SK-N-SH (cell line): ENCODE data around the gene SIDT1. TPM values are rescaled to one million over a fixed set of nuclear protein-coding genes. Genes with fewer than 3 reads are reported as not detected.

Experiments used
- CTCF ChIA-PET: fragments of 300-600, 350-600 bp; formaldehyde crosslinking; extraction: SDS; loops from one replicate; lab custom pipeline; 2021; lab: Yijun Ruan, JAX
- POLR2A ChIA-PET: fragments of 350-600 bp; sonication (Branson Sonifier 250); formaldehyde crosslinking; extraction: SDS; loops from one replicate; lab custom pipeline; 2020; ENCODE audit warnings: antibody characterized with exemption, inconsistent platforms; lab: Yijun Ruan, JAX
- DNase-seq: peaks from one replicate; pipeline ENCODE4 v3.0.0; 2012
- H2AFZ ChIP-seq: fragments of 200-600 bp; sonication (generic); 2 replicates; pipeline ENCODE4 v1.8.1; 2016; ENCODE audit warnings: antibody characterized with exemption, mild to moderate bottlenecking, low read depth
- H3F3A ChIP-seq: fragments of 200-600 bp; sonication (generic); replicated peaks from 2 replicates; pipeline ENCODE3; 2016; ENCODE audit warnings: antibody characterized with exemption, mild to moderate bottlenecking; ENCODE audit not compliant: insufficient read depth
- H3K27ac ChIP-seq, 2 experiments: fragments of 200-500 bp in 1 of 2; fragments of 200-600 bp in 1 of 2; sonication (Bioruptor generic) in 1 of 2; sonication (generic), shearing (Covaris generic) in 1 of 2; 2 replicates each; pipeline versions ENCODE4 v1.5.1 to v1.6.1; 2014 to 2016; ENCODE audit warnings: low read depth in 2 of 2, inconsistent platforms in 1 of 2, low read length in 1 of 2, mild to moderate bottlenecking in 1 of 2, mixed read lengths in 1 of 2
- H3K27me3 ChIP-seq: fragments of 200-600 bp; sonication (generic), shearing (Covaris generic); 2 replicates; pipeline ENCODE4 v1.6.1; 2016; ENCODE audit warnings: mixed run types; ENCODE audit not compliant: insufficient read depth
- H3K36me3 ChIP-seq, 2 experiments: fragments of 200-500 bp in 1 of 2; fragments of 200-600 bp in 1 of 2; sonication (Bioruptor generic) in 1 of 2; sonication (generic) in 1 of 2; replicated peaks in 1 of 2; 2 replicates each; pipeline versions ENCODE3 to v1.5.1; 2014 to 2016; ENCODE audit warnings: low read length in 1 of 2, mild to moderate bottlenecking in 1 of 2; ENCODE audit not compliant: insufficient read depth in 2 of 2, control insufficient read depth in 1 of 2
- H3K4me1 ChIP-seq, 2 experiments: fragments of 200-500 bp in 1 of 2; fragments of 200-600 bp in 1 of 2; sonication (Bioruptor generic) in 1 of 2; sonication (generic), shearing (Covaris generic) in 1 of 2; 2 replicates each; pipeline versions ENCODE4 v1.5.1 to v1.6.1; 2014 to 2016; ENCODE audit warnings: low read depth in 1 of 2, low read length in 1 of 2, mixed run types in 1 of 2; ENCODE audit not compliant: insufficient read depth in 2 of 2, control insufficient read depth in 1 of 2
- H3K4me2 ChIP-seq: fragments of 200-600 bp; sonication (generic), shearing (Covaris generic); 2 replicates; pipeline ENCODE4 v1.6.1; 2017; ENCODE audit warnings: mixed run types
- H3K4me3 ChIP-seq, 2 experiments: fragments of 200-500 bp in 1 of 2; fragments of 200-600 bp in 1 of 2; sonication (Bioruptor generic) in 1 of 2; sonication (generic), shearing (Covaris generic) in 1 of 2; 2 replicates each; pipeline versions ENCODE4 v1.5.1 to v1.8.1; 2014 to 2016; ENCODE audit warnings: low read depth in 2 of 2, inconsistent platforms in 1 of 2, low read length in 1 of 2, mild to moderate bottlenecking in 1 of 2, mixed read lengths in 1 of 2, moderate library complexity in 1 of 2
- H3K79me2 ChIP-seq: fragments of 200-600 bp; sonication (generic); 2 replicates; pipeline ENCODE4 v1.8.1; 2017; ENCODE audit warnings: mild to moderate bottlenecking; ENCODE audit not compliant: insufficient read depth
- H3K9ac ChIP-seq: fragments of 200-600 bp; sonication (generic); 2 replicates; pipeline ENCODE4 v1.6.1; 2017; ENCODE audit warnings: mixed run types
- H3K9me2 ChIP-seq: fragments of 200-600 bp; sonication (generic); 2 replicates; pipeline ENCODE4 v1.6.1; 2017; ENCODE audit warnings: mixed run types
- H3K9me3 ChIP-seq: fragments of 200-600 bp; sonication (generic); 2 replicates; pipeline ENCODE4 v1.6.1; 2017; ENCODE audit warnings: mixed run types, mild to moderate bottlenecking, moderate library complexity
- H4K20me1 ChIP-seq: fragments of 200-600 bp; sonication (generic); 2 replicates; pipeline ENCODE4 v1.6.1; 2017; ENCODE audit warnings: mild to moderate bottlenecking, mixed run types; ENCODE audit not compliant: insufficient read depth
- CHD2 ChIP-seq: fragments of 150-350 bp; IDR thresholded peaks from 2 replicates; pipeline ENCODE4 v1.6.1; 2018; ENCODE audit warnings: low read length; ENCODE audit not compliant: partially characterized antibody
- CTCF ChIP-seq: fragments of 200-600 bp; sonication (generic); IDR thresholded peaks from 2 replicates; pipeline ENCODE4 v1.6.1; 2017; ENCODE audit warnings: antibody characterized with exemption, mild to moderate bottlenecking, moderate library complexity
- EP300 ChIP-seq, 2 experiments: IDR thresholded peaks; 2 replicates each; pipeline versions ENCODE4 v1.4.0 to v1.6.1; 2012; ENCODE audit warnings: borderline replicate concordance in 1 of 2, low read depth in 1 of 2, low read length in 1 of 2
- EZH2phosphoT487 ChIP-seq: fragments of 200-600 bp; sonication (generic); IDR thresholded peaks from 2 replicates; pipeline ENCODE4 v1.6.1; 2017; ENCODE audit warnings: low read depth, mixed run types, mild to moderate bottlenecking, antibody characterized with exemption, moderate library complexity, borderline replicate concordance
- FOSL2 ChIP-seq: IDR thresholded peaks from 2 replicates; pipeline ENCODE4 v1.4.0; 2012; ENCODE audit warnings: low read depth, mild to moderate bottlenecking, moderate library complexity, borderline replicate concordance
- FOXM1 ChIP-seq: IDR thresholded peaks from 2 replicates; pipeline ENCODE4 v1.4.0; 2012; ENCODE audit warnings: low read depth, mild to moderate bottlenecking
- IRF3 ChIP-seq: fragments of 150-350 bp; IDR thresholded peaks from 2 replicates; pipeline ENCODE4 v1.6.1; 2016; ENCODE audit warnings: mild to moderate bottlenecking, low read depth, low read length
- JUND ChIP-seq: IDR thresholded peaks from 2 replicates; pipeline ENCODE4 v1.4.0; 2012
- MEF2A ChIP-seq: IDR thresholded peaks from 2 replicates; pipeline ENCODE4 v1.4.0; 2012; ENCODE audit warnings: low read depth, borderline replicate concordance
- MXI1 ChIP-seq: IDR thresholded peaks from 2 replicates; pipeline ENCODE4 v1.6.1; 2012; ENCODE audit warnings: mild to moderate bottlenecking, low read depth, low read length, improper control_type of control experiment
- NFIC ChIP-seq: IDR thresholded peaks from 2 replicates; pipeline ENCODE4 v1.4.0; 2012; ENCODE audit warnings: borderline replicate concordance
- NRF1 ChIP-seq: IDR thresholded peaks from 2 replicates; pipeline ENCODE4 v1.6.1; 2012; ENCODE audit warnings: low read depth, mild to moderate bottlenecking, low read length
- RAD21 ChIP-seq: IDR thresholded peaks from 2 replicates; pipeline ENCODE4 v1.6.1; 2012; ENCODE audit warnings: mild to moderate bottlenecking, low read length
- RCOR1 ChIP-seq: fragments of 150-350 bp; IDR thresholded peaks from 2 replicates; pipeline ENCODE4 v1.6.1; 2017; ENCODE audit warnings: antibody characterized with exemption, low read length
- RFX5 ChIP-seq: IDR thresholded peaks from 2 replicates; pipeline ENCODE4 v1.6.1; 2012; ENCODE audit warnings: mild to moderate bottlenecking, improper control_type of control experiment, low read length
- TAF1 ChIP-seq: IDR thresholded peaks from 2 replicates; pipeline ENCODE4 v1.6.1; 2012; ENCODE audit warnings: low read depth, mild to moderate bottlenecking, low read length, moderate library complexity, borderline replicate concordance
- TEAD4 ChIP-seq: IDR thresholded peaks from 2 replicates; pipeline ENCODE4 v1.4.0; 2012; ENCODE audit warnings: mild to moderate bottlenecking, borderline replicate concordance; ENCODE audit not compliant: insufficient read depth
- YY1 ChIP-seq: IDR thresholded peaks from 2 replicates; pipeline ENCODE4 v1.4.0; 2012; ENCODE audit warnings: low read depth, mild to moderate bottlenecking
- WGBS: methylation state at CpG from one replicate; pipeline ENCODE4 v1.1.6; 2017; ENCODE audit warnings: low lambda C conversion rate; 5-methylcytosine and 5-hydroxymethylcytosine counted together
- polyA plus RNA-seq, 3 experiments: library from polyadenylated mRNA; depleted of rRNA; stranded (reverse); fragments of >200 nt; gene quantifications; 2 replicates each; pipeline ENCODE4 v1.2.3, GENCODE V29; 2012
- TF ChIP-seq, protein P1 (sequence below): IDR thresholded peaks from 2 replicates; pipeline ENCODE4 v1.4.0; 2012; ENCODE audit warnings: low read depth
- TF ChIP-seq, protein P2 (sequence below): fragments of 150-350 bp; IDR thresholded peaks from 2 replicates; pipeline ENCODE4 v1.6.1; 2017; ENCODE audit warnings: antibody characterized with exemption, low read length, low read depth, borderline replicate concordance
- TF ChIP-seq, protein P3 (sequence below): IDR thresholded peaks from 2 replicates; pipeline ENCODE4; 2012

Gene SIDT1
- polyA plus RNA-seq, 1 of the 3 experiments (the other 2 are of a cell fraction), result 0.02 TPM

DNA sequence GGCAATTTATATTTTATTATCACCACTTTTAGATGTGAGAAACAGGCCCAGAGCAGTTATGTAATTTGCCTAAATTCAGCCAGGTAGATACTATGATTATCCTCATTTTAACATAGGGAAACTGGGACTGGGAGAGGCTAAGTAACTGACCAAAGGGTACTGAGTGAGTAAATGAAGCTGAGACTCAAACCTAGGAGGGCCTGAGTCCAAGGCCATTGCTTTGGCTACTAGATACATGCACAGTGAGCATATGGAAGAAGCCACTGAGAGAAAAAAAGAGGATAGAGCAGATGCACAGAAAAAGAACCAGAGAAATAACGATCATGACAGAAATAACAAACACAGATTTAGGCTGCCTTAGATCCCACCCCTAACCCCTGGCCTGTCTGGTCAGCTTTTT lies 130.5 kb downstream of the SIDT1 start:
- no peak overlapping the region for H2AFZ ChIP-seq
- POLR2A ChIA-PET, result no interaction called here
- H3K4me1 ChIP-seq, result no peaks in the 10 kb centered on the region
- no peaks in the 10 kb centered on the region for H4K20me1 ChIP-seq
- DNase-seq, result no peak
- CTCF ChIA-PET, result interaction anchor here (1.1 kb wide), 1 partner anchor 164 kb away, joined by 3 read pairs; no protein-coding TSS in a partner anchor
- no peaks in the 10 kb centered on the region for H3K27me3 ChIP-seq
- no peak overlapping the region for H3K9ac ChIP-seq
- H3K4me2 ChIP-seq, result no peak overlapping the region
- no peaks in the 10 kb centered on the region for H3F3A ChIP-seq
- H3K4me3 ChIP-seq, result no peak overlapping the region
- TF ChIP-seq YY1 (no peak), RCOR1 (no peak), MXI1 (no peak), JUND (no peak), IRF3 (no peak), TEAD4 (no peak), TAF1 (no peak), NRF1 (no peak), RAD21 (no peak)
- TF ChIP-seq, protein P1, sequence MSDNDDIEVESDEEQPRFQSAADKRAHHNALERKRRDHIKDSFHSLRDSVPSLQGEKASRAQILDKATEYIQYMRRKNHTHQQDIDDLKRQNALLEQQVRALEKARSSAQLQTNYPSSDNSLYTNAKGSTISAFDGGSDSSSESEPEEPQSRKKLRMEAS, result no peak
- TF ChIP-seq, protein P2, sequence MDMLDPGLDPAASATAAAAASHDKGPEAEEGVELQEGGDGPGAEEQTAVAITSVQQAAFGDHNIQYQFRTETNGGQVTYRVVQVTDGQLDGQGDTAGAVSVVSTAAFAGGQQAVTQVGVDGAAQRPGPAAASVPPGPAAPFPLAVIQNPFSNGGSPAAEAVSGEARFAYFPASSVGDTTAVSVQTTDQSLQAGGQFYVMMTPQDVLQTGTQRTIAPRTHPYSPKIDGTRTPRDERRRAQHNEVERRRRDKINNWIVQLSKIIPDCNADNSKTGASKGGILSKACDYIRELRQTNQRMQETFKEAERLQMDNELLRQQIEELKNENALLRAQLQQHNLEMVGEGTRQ, result no peak
- TF ChIP-seq, protein P3, sequence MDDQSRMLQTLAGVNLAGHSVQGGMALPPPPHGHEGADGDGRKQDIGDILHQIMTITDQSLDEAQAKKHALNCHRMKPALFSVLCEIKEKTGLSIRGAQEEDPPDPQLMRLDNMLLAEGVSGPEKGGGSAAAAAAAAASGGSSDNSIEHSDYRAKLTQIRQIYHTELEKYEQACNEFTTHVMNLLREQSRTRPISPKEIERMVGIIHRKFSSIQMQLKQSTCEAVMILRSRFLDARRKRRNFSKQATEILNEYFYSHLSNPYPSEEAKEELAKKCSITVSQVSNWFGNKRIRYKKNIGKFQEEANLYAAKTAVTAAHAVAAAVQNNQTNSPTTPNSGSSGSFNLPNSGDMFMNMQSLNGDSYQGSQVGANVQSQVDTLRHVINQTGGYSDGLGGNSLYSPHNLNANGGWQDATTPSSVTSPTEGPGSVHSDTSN, result no peak
- H3K79me2 ChIP-seq, result no peaks in the 10 kb centered on the region
- H3K36me3 ChIP-seq, result peaks cover 31 to 40% of the 10 kb centered on the region in 2 experiments
- H3K27ac ChIP-seq, result no peak overlapping the region
- WGBS, result 100% methylated on average over 1 of the region's 1 CpG
- no peaks in the 10 kb centered on the region for H3K9me2 ChIP-seq
- H3K9me3 ChIP-seq, result no peaks in the 10 kb centered on the region

DNA sequence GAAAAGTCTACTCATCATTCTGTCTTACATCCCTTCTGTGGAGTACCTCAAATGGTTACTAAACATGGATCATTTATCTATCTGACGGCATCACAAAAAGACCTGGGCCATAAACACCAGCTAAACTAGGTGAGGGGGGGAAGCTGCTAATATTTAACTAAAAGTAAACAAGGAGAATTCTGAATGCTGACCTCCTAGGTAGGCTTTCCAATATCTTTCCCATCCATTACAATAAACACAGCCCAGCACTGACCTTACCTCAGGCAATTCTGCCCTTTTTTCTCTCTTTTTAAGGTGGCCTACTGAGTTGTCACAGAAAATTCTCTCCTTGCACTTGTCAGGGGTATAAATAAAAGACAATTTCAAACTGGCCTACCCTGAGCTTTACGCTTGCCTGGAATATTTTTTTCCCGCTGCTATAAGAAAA lies 131.0 kb downstream of the SIDT1 start:
- ChIA-PET POLR2A (no interaction called here), CTCF (interaction anchor here (1.1 kb wide), 1 partner anchor 165 kb away, joined by 3 read pairs; no protein-coding TSS in a partner anchor)
- 92% methylated on average over 3 of the region's 3 CpGs for WGBS
- Histone ChIP-seq H3F3A (no peaks in the 10 kb centered on the region), H3K9me3 (no peaks in the 10 kb centered on the region), H3K27ac (no peak overlapping the region), H3K4me1 (no peaks in the 10 kb centered on the region; a peak in 1 of 4 replicates), H4K20me1 (no peaks in the 10 kb centered on the region), H2AFZ (no peak overlapping the region), H3K36me3 (peaks cover 31 to 36% of the 10 kb centered on the region in 2 experiments), H3K9me2 (no peaks in the 10 kb centered on the region), H3K4me2 (no peak overlapping the region), H3K9ac (no peak overlapping the region), H3K27me3 (no peaks in the 10 kb centered on the region), H3K79me2 (no peaks in the 10 kb centered on the region), H3K4me3 (no peak overlapping the region)
- DNase-seq, result no peak
- no peak for TF ChIP-seq FOXM1
- TF ChIP-seq FOSL2, result no peak
- no peak for TF ChIP-seq NFIC
- TF ChIP-seq EZH2phosphoT487, result no peak
- no peak for TF ChIP-seq RFX5
- TF ChIP-seq JUND, result no peak
- TF ChIP-seq RAD21, result no peak
- TF ChIP-seq EP300 (IDR thresholded peaks at IDR 0.05; ENCODE audit: borderline replicate concordance in 1 of 2, low read depth in 1 of 2, low read length in 1 of 2), result no peak
- TF ChIP-seq IRF3, result no peak
- no peak for TF ChIP-seq CHD2
- no peak for TF ChIP-seq CTCF
- TF ChIP-seq, protein P3, result no peak
- TF ChIP-seq MEF2A, result no peak
